Measurements from ENCODE around the gene RETNLB. TPM values are rescaled to one million over a fixed set of nuclear protein-coding genes. Genes with fewer than 3 reads are reported as not detected.

Gene RETNLB
- total RNA-seq, 1 experiment from 2014 or later = not detected

DNA sequence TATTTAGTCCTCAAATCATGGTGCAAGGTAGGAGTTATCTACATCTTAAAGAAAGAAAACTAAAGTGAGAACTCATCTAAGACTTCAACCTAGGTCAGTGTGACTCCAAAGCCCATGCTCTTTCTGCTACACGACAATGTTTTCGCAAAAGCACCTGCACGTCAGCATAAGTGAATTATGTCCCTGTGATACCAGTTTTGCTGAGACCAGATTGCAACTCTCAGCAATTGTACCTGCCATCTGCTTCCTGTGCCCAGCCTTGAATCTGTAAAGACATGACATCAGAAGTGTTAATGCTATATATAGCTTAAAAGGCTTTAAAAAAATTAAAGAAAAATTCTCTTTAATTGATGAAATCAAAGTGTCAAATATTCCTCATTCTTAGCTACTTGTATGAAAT lies 43.4 kb downstream of the RETNLB start:
- H2AFZ ChIP-seq = no peak overlapping the region
- H3K4me3 ChIP-seq = no peak overlapping the region
- no TSS peak for BruUV-seq (replicated peaks)
- H3K27me3 ChIP-seq (ENCODE audit: insufficient read depth, low read depth) = peaks cover 20% of the 10 kb centered on the region; the same call in 1 of the 2 replicates
- intact Hi-C loops (cut with micrococcal nuclease; ENCODE audit: unreplicated experiment) = no loop called here
- no peaks in the 10 kb centered on the region for H3F3A ChIP-seq (ENCODE audit: insufficient read depth, low read depth)
- ChIA-PET CTCF (no interaction called here), POLR2A (ENCODE audit: unreplicated experiment) (no interaction called here)
- no peak overlapping the region for H3K27ac ChIP-seq
- no peak for DNase-seq
- H3K9me2 ChIP-seq (ENCODE audit: insufficient read depth) = no peaks in the 10 kb centered on the region
- no peak overlapping the region for H3K4me2 ChIP-seq
- H3K79me2 ChIP-seq (ENCODE audit: low read depth) = no peaks in the 10 kb centered on the region
- H3K36me3 ChIP-seq (ENCODE audit: low read depth) = no peaks in the 10 kb centered on the region
- no peak for TF ChIP-seq EZH2 (IDR thresholded peaks at IDR 0.05; ENCODE audit: low read depth)
- TF ChIP-seq, protein P1, sequence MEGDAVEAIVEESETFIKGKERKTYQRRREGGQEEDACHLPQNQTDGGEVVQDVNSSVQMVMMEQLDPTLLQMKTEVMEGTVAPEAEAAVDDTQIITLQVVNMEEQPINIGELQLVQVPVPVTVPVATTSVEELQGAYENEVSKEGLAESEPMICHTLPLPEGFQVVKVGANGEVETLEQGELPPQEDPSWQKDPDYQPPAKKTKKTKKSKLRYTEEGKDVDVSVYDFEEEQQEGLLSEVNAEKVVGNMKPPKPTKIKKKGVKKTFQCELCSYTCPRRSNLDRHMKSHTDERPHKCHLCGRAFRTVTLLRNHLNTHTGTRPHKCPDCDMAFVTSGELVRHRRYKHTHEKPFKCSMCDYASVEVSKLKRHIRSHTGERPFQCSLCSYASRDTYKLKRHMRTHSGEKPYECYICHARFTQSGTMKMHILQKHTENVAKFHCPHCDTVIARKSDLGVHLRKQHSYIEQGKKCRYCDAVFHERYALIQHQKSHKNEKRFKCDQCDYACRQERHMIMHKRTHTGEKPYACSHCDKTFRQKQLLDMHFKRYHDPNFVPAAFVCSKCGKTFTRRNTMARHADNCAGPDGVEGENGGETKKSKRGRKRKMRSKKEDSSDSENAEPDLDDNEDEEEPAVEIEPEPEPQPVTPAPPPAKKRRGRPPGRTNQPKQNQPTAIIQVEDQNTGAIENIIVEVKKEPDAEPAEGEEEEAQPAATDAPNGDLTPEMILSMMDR (conservative IDR thresholded peaks at IDR 0.05) = no peak
- H3K9me3 ChIP-seq (ENCODE audit: insufficient read depth, low read depth) = no peaks in the 10 kb centered on the region
- no peaks in the 10 kb centered on the region for H4K20me1 ChIP-seq (ENCODE audit: insufficient read depth)
- no peaks in the 10 kb centered on the region for H3K4me1 ChIP-seq (replicated peaks; ENCODE audit: insufficient read depth)

DNA sequence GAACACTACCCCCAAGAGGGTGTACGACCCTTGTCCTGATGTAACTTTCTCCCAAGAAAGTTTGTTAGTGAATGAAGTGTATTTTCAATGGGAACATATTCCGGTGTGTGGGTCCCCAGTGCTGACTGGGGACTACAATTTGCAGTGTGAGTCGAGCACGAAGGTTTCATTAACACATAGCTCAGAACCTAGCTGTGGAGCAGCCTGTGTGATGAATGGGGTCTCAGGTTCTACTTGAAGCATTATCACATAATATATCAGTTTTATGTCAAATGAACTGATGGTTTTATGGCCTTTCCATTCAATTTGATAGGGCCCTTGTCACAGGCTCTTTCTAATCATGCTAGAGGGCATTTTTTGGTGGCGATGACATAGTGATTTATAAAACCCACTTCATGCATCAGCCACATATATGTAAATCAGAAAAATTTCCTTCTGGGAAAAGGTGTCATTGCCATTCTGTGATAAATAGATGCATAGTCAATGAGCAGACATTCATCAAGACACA lies 44.1 kb downstream of the RETNLB start:
- Histone ChIP-seq H3K79me2 (ENCODE audit: low read depth) (no peaks in the 10 kb centered on the region), H2AFZ (no peak overlapping the region), H3F3A (ENCODE audit: insufficient read depth, low read depth) (no peaks in the 10 kb centered on the region), H3K4me3 (no peak overlapping the region), H3K27me3 (ENCODE audit: insufficient read depth, low read depth) (peaks cover 20% of the 10 kb centered on the region; the same call in 1 of the 2 replicates), H3K9me2 (ENCODE audit: insufficient read depth) (no peaks in the 10 kb centered on the region), H3K4me2 (no peak overlapping the region), H4K20me1 (ENCODE audit: insufficient read depth) (no peaks in the 10 kb centered on the region), H3K36me3 (ENCODE audit: low read depth) (no peaks in the 10 kb centered on the region), H3K4me1 (replicated peaks; ENCODE audit: insufficient read depth) (no peaks in the 10 kb centered on the region), H3K27ac (no peak overlapping the region), H3K9me3 (ENCODE audit: insufficient read depth, low read depth) (no peaks in the 10 kb centered on the region)
- DNase-seq = no peak
- intact Hi-C loops (cut with micrococcal nuclease; ENCODE audit: unreplicated experiment) = no loop called here
- no peak for TF ChIP-seq EZH2 (IDR thresholded peaks at IDR 0.05; ENCODE audit: low read depth)
- TF ChIP-seq, protein P1 (conservative IDR thresholded peaks at IDR 0.05) = no peak
- ChIA-PET CTCF (no interaction called here), POLR2A (ENCODE audit: unreplicated experiment) (no interaction called here)
- no TSS peak for BruUV-seq (replicated peaks)

Other genes with a start within 250 kb of the RETNLB start
- 0.95 and 2.3 TPM in 2 replicates for gene MYH15, start 246.8 kb downstream of the RETNLB start, total RNA-seq (2021)
- gene CIP2A, start 168.0 kb downstream of the RETNLB start, total RNA-seq (2021) = 40.6 and 41.1 TPM in 2 replicates
- 11.7 and 14.5 TPM in 2 replicates for gene DZIP3, start 167.7 kb downstream of the RETNLB start, total RNA-seq (2021)
- gene TRAT1, start 65.4 kb upstream of the RETNLB start, total RNA-seq (2021) = not detected in 2 replicates
- gene GUCA1C, start 196.5 kb upstream of the RETNLB start, total RNA-seq (2021) = not detected in 2 replicates